ENCODE results near the gene HASPIN.

The HASPIN gene

DNA sequence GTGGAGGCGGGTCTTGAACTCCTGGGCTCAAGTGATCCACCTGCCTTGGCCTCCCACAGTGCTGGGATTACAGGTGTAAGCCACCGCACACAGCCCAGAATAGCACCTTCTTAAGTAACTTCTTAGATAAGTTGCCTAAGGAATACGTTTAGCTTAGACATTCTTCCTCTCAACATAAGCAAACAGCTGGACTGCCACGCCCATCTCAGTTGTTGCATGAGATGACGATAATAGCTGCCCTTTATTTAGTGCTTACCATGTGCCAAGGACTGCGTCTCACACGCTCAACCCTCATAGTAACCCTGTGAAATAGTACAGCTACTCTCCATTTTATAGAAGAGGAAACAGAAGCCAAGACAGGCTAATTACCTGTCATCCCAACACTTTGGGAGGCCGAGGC, 11.8 kb downstream of the HASPIN start:
- H3K27me3 ChIP-seq (ENCODE audit: control insufficient read depth, insufficient read depth, low read length), result no peaks in the 10 kb centered on the region
- no CpG with 5 or more reads among the region's 8 CpGs for WGBS (ENCODE audit: insufficient coverage, insufficient read length)
- H3K9me3 ChIP-seq (ENCODE audit: control insufficient read depth, insufficient read depth, low read length), result no peaks in the 10 kb centered on the region
- no peak overlapping the region for H3K4me3 ChIP-seq (ENCODE audit: low read length)
- no peak overlapping the region for H3K27ac ChIP-seq (ENCODE audit: low read length)
- DNase-seq (ENCODE audit: low read depth, low spot score), result no peak
- peaks cover 4% of the 10 kb centered on the region for H3K4me1 ChIP-seq (ENCODE audit: control insufficient read depth, insufficient read depth, low read length)
- no peaks in the 10 kb centered on the region for H3K36me3 ChIP-seq (ENCODE audit: control insufficient read depth, insufficient read depth, low read length)

DNA sequence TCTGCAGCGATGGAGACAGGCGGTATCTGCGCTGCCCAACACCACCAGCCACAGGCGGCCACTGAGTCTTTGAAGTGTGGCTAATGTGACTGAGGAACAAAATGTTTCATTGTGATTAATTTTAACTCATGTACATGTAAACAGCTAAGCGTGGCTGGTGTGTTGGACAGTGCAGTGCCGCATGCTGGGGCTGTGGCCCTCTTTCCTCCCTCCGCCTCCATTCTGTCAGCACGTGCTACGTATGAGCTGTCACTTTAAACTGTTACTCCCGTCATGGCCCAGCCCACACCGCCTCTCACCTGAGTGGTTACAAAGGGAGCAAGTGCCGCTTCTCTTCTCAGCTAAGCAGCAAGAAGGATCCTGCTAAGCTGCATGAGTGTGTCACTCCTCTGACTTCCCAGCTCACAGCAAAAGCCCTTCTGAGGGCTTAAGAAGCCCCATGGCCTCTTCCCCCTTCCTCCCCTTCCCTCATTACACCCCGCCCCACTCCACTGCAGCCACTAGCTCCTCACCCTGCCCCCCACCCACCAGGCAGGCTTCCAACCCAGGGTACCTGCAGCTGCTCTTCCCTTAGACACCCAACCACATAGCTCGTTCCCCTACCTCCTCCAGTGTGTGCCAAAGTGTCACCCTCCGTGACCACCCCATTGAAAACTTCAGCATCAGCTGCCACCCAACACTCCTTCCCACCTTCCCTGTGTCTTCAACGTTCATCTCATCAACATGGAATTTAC, 15.0 kb downstream of the HASPIN start:
- H3K4me1 ChIP-seq (ENCODE audit: control insufficient read depth, insufficient read depth, low read length), result peaks cover 1% of the 10 kb centered on the region; the same call in 1 of the 2 replicates
- WGBS (ENCODE audit: insufficient coverage, insufficient read length), result no CpG with 5 or more reads among the region's 16 CpGs
- no peak overlapping the region for H3K4me3 ChIP-seq (ENCODE audit: low read length)
- H3K9me3 ChIP-seq (ENCODE audit: control insufficient read depth, insufficient read depth, low read length), result no peaks in the 10 kb centered on the region
- no peak overlapping the region for H3K27ac ChIP-seq (ENCODE audit: low read length)
- no peaks in the 10 kb centered on the region for H3K27me3 ChIP-seq (ENCODE audit: control insufficient read depth, insufficient read depth, low read length)
- H3K36me3 ChIP-seq (ENCODE audit: control insufficient read depth, insufficient read depth, low read length), result no peaks in the 10 kb centered on the region
- no peak for DNase-seq (ENCODE audit: low read depth, low spot score)

DNA sequence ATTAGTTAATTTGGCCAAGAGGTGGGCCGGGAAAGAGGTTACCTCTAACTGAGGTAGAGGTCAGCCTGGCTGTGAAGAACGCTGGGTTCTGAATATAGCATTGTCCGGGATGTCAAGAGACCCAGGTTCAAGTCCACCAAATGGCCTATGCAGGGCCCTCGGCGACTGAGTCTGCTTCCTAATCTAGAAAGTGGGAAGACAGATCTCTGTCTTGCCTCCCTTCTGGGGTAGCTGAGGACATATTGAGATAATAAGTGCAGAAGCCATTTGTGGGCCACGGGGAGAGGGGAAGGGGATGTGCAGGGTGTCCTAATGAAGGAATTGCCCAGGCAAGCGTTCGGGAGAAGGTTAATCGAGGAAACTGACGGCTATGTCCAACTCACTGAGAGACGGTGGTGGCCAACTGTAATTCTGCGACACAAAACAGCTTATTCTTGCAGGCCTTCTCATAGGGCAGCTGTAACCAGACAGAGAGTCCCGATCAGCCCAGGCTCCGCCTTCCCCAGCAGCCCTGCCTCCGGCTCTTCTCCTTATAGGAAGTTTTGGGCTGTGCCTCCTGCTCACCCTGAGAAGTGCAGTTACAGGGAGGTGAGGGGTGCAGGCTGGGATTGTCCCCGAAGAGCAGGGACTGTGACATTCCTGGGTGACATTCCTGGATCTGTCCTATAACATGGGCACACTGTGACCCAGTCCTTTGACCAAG, 15.9 kb downstream of the HASPIN start:
- H3K27ac ChIP-seq (ENCODE audit: low read length), result no peak overlapping the region
- H3K9me3 ChIP-seq (ENCODE audit: control insufficient read depth, insufficient read depth, low read length), result no peaks in the 10 kb centered on the region
- peaks cover 1% of the 10 kb centered on the region; the same call in 1 of the 2 replicates for H3K4me1 ChIP-seq (ENCODE audit: control insufficient read depth, insufficient read depth, low read length)
- no peak for DNase-seq (ENCODE audit: low read depth, low spot score)
- no peak overlapping the region for H3K4me3 ChIP-seq (ENCODE audit: low read length)
- no peaks in the 10 kb centered on the region for H3K36me3 ChIP-seq (ENCODE audit: control insufficient read depth, insufficient read depth, low read length)
- no peaks in the 10 kb centered on the region for H3K27me3 ChIP-seq (ENCODE audit: control insufficient read depth, insufficient read depth, low read length)
- WGBS (ENCODE audit: insufficient coverage, insufficient read length), result no CpG with 5 or more reads among the region's 16 CpGs

DNA sequence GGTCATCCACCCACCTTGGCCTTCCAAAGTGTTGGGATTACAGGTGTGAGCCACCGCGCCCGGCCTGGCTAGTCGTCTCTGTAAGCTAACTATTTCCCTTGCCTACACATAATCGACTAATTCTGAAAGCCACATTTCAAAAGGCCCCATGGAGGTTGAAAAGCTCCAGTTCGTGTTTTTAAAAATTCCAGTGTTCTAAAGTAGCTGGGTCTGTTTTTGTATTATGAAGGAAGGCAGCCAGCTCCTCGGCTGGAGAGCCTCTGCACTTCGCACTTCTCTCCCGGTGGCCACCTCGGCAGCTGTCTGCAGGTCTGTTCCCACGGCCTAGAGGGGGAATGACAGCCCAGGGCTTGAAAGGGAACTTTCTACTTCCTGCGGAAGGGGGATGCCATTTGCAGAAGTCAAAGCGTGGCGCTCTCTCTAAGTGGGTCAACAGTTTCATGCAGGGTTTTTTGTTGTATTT, 16.9 kb downstream of the HASPIN start:
- H3K27me3 ChIP-seq (ENCODE audit: control insufficient read depth, insufficient read depth, low read length), result no peaks in the 10 kb centered on the region
- no peak overlapping the region for H3K27ac ChIP-seq (ENCODE audit: low read length)
- no peaks in the 10 kb centered on the region for H3K36me3 ChIP-seq (ENCODE audit: control insufficient read depth, insufficient read depth, low read length)
- peaks cover 1% of the 10 kb centered on the region; the same call in 1 of the 2 replicates for H3K4me1 ChIP-seq (ENCODE audit: control insufficient read depth, insufficient read depth, low read length)
- H3K4me3 ChIP-seq (ENCODE audit: low read length), result no peak overlapping the region
- no CpG with 5 or more reads among the region's 14 CpGs for WGBS (ENCODE audit: insufficient coverage, insufficient read length)
- no peak for DNase-seq (ENCODE audit: low read depth, low spot score)
- H3K9me3 ChIP-seq (ENCODE audit: control insufficient read depth, insufficient read depth, low read length), result no peaks in the 10 kb centered on the region

DNA sequence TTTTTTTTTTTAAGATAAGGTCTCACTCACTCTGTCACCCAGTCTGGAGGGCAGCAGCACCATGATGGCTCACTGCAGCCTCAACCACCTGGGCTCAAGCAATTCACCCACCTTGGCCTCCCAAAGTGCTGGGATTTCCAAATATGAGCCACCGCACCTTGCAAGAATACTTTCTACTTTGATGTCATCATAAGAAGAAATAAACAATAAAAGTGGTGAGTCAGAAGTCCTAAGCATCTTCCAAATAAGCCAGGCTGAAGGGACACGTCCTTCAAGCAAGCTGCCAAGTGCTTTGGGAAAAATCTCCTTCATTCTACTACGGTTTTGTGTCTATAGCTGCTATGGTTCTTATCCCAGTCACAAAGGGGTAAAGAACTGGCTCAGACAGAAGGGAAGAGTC, 20.3 kb downstream of the HASPIN start:
- Histone ChIP-seq H3K4me3 (ENCODE audit: low read length) (no peak overlapping the region), H3K27me3 (ENCODE audit: control insufficient read depth, insufficient read depth, low read length) (no peaks in the 10 kb centered on the region), H3K27ac (ENCODE audit: low read length) (no peak overlapping the region), H3K36me3 (ENCODE audit: control insufficient read depth, insufficient read depth, low read length) (no peaks in the 10 kb centered on the region), H3K9me3 (ENCODE audit: control insufficient read depth, insufficient read depth, low read length) (no peaks in the 10 kb centered on the region), H3K4me1 (ENCODE audit: control insufficient read depth, insufficient read depth, low read length) (no peaks in the 10 kb centered on the region)
- DNase-seq (ENCODE audit: low read depth, low spot score), result no peak
- WGBS (ENCODE audit: insufficient coverage, insufficient read length), result no CpG with 5 or more reads among the region's 3 CpGs

DNA sequence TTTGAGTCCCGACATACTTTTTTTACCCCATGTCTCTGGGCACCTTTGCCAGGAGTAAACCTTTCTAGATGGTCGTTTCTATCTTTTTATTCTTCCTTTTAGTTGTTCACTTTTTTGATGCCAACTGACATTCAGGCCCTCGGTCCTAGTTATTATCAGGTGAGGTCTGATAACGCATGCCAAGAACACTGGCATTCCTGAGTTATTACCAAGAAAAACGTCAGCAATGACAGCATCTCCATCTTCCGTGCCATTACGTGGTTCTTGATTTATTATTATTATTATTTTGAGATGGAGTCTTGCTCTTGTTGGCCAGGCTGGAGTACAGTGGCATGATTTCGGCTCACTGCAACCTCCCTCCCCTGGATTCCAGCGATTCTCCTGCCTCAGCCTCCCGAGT, 21.4 kb downstream of the HASPIN start:
- Histone ChIP-seq H3K27ac (ENCODE audit: low read length) (no peak overlapping the region), H3K36me3 (ENCODE audit: control insufficient read depth, insufficient read depth, low read length) (no peaks in the 10 kb centered on the region), H3K9me3 (ENCODE audit: control insufficient read depth, insufficient read depth, low read length) (no peaks in the 10 kb centered on the region), H3K4me1 (ENCODE audit: control insufficient read depth, insufficient read depth, low read length) (no peaks in the 10 kb centered on the region), H3K27me3 (ENCODE audit: control insufficient read depth, insufficient read depth, low read length) (no peaks in the 10 kb centered on the region), H3K4me3 (ENCODE audit: low read length) (no peak overlapping the region)
- DNase-seq (ENCODE audit: low read depth, low spot score), result no peak
- no CpG with 5 or more reads among the region's 10 CpGs for WGBS (ENCODE audit: insufficient coverage, insufficient read length)

DNA sequence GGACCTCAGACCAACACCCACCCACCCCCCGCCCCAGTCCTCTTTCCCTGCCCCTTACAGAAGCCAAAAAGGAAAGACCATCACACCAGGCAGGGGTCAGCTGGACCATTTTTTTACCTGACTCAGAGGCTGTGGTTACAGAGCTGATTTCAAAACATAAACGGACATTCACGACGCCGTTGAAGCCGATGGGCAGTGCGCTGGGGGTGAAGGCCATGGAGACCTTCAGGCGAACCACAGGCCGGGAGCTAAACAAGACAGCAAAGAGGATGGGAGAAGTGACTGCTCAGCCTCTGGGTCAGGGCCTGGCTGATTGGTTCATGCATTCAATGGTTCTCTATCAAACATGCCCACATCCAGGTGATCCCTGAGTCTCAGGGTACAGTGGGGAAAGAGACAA, 24.1 kb downstream of the HASPIN start:
- Histone ChIP-seq H3K36me3 (ENCODE audit: control insufficient read depth, insufficient read depth, low read length) (no peaks in the 10 kb centered on the region), H3K4me3 (ENCODE audit: low read length) (no peak overlapping the region), H3K27me3 (ENCODE audit: control insufficient read depth, insufficient read depth, low read length) (no peaks in the 10 kb centered on the region), H3K9me3 (ENCODE audit: control insufficient read depth, insufficient read depth, low read length) (no peaks in the 10 kb centered on the region), H3K4me1 (ENCODE audit: control insufficient read depth, insufficient read depth, low read length) (no peaks in the 10 kb centered on the region), H3K27ac (ENCODE audit: low read length) (no peak overlapping the region)
- no peak for DNase-seq (ENCODE audit: low read depth, low spot score)
- no CpG with 5 or more reads among the region's 9 CpGs for WGBS (ENCODE audit: insufficient coverage, insufficient read length)

DNA sequence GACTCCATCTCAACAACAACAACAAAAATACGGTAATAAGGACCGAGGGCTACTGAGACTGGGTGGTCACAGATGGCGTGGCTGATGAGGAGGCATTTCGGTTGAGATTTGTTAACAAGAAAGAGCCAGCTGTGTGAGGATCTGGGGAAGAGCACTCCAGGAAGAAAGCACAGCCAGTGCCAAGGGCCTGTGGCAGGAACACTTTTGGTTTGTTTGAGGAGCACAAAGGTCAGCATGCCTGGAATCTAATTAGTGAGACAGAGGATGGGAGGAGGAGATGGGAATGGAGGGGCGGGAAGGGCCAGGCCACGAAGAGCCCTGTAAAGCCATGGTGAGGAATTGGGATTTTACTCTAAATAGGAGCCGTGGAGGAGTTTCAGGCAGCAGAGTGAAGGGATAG, 24.9 kb downstream of the HASPIN start:
- Histone ChIP-seq H3K4me1 (ENCODE audit: control insufficient read depth, insufficient read depth, low read length) (no peaks in the 10 kb centered on the region; the same call in 1 of the 2 replicates), H3K27ac (ENCODE audit: low read length) (no peak overlapping the region), H3K9me3 (ENCODE audit: control insufficient read depth, insufficient read depth, low read length) (no peaks in the 10 kb centered on the region), H3K4me3 (ENCODE audit: low read length) (no peak overlapping the region), H3K27me3 (ENCODE audit: control insufficient read depth, insufficient read depth, low read length) (no peaks in the 10 kb centered on the region), H3K36me3 (ENCODE audit: control insufficient read depth, insufficient read depth, low read length) (no peaks in the 10 kb centered on the region)
- no peak for DNase-seq (ENCODE audit: low read depth, low spot score)
- no CpG with 5 or more reads among the region's 7 CpGs for WGBS (ENCODE audit: insufficient coverage, insufficient read length)

DNA sequence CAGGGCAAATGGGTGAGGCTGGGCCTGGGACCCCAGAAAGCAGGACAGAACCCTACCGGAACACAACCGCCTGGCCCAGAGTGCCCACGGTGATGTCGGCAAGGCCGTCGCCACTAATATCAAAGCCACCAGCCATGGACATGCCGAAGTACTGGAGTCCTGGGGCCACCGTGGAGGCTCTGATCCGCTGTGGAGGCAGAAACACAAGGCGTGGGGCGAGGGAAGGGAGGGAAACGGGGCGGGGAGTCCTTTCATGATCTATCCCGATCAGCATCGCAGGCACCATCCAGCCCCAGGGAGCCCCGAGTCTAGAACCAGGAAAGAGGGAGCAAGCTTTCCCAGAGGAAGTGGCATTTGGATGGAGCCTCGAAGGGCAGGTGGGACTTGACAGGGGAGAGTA, 26.6 kb downstream of the HASPIN start:
- H3K4me3 ChIP-seq (ENCODE audit: low read length), result no peak overlapping the region
- no peaks in the 10 kb centered on the region; the same call in 1 of the 2 replicates for H3K4me1 ChIP-seq (ENCODE audit: control insufficient read depth, insufficient read depth, low read length)
- H3K9me3 ChIP-seq (ENCODE audit: control insufficient read depth, insufficient read depth, low read length), result no peaks in the 10 kb centered on the region
- no peak overlapping the region for H3K27ac ChIP-seq (ENCODE audit: low read length)
- H3K36me3 ChIP-seq (ENCODE audit: control insufficient read depth, insufficient read depth, low read length), result no peaks in the 10 kb centered on the region
- no peaks in the 10 kb centered on the region for H3K27me3 ChIP-seq (ENCODE audit: control insufficient read depth, insufficient read depth, low read length)
- DNase-seq (ENCODE audit: low read depth, low spot score), result no peak
- no CpG with 5 or more reads among the region's 17 CpGs for WGBS (ENCODE audit: insufficient coverage, insufficient read length)

DNA sequence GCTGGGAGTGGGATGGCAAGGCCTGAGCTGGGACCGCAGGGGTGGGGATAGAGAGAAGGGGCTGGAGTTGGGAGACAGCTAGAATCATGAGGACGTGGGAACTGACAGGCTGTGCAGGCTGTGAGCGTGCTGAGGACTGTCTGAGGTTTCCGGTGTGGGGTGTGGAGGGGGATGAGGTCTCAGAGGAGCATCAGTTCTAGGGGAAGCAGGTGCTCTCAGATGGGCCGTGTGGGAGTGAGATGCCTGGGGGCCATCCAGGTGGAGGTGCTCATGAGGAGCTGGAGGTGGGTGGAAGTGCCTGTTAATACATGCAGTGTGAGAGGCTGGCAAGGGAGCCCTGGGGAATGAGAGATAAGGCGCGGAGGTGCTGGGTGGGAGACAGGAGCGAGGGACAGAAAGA, 27.2 kb downstream of the HASPIN start:
- Histone ChIP-seq H3K27me3 (ENCODE audit: control insufficient read depth, insufficient read depth, low read length) (no peaks in the 10 kb centered on the region), H3K4me3 (ENCODE audit: low read length) (no peak overlapping the region), H3K36me3 (ENCODE audit: control insufficient read depth, insufficient read depth, low read length) (no peaks in the 10 kb centered on the region), H3K27ac (ENCODE audit: low read length) (no peak overlapping the region), H3K4me1 (ENCODE audit: control insufficient read depth, insufficient read depth, low read length) (no peaks in the 10 kb centered on the region; the same call in 1 of the 2 replicates), H3K9me3 (ENCODE audit: control insufficient read depth, insufficient read depth, low read length) (no peaks in the 10 kb centered on the region)
- no peak for DNase-seq (ENCODE audit: low read depth, low spot score)
- whole genome bisulfite sequencing (ENCODE audit: insufficient coverage, insufficient read length), result no CpG with 5 or more reads among the region's 8 CpGs

All from iPS DF 6.9 (cell line).